HFFc6 (cell line): Measurements from ENCODE around the gene PER3. TPM values are rescaled to one million over a fixed set of nuclear protein-coding genes. Genes with fewer than 3 reads are reported as not detected.

Experiments
- DNase-seq: peaks from one replicate; pipeline ENCODE4 v3.0.0-alpha.2; 2018
- H3K27ac Mint-ChIP-seq: 2 replicates; pipeline ENCODE4 v1.8.0; 2020; ENCODE audit warnings: mild to moderate bottlenecking, mixed read lengths
- H3K27me3 Mint-ChIP-seq: 2 replicates; pipeline ENCODE4 v1.8.0; 2021; ENCODE audit warnings: mild to moderate bottlenecking, moderate library complexity, mixed read lengths; ENCODE audit not compliant: insufficient read depth
- H3K36me3 Mint-ChIP-seq: 2 replicates; pipeline ENCODE4 v1.8.0; 2021; ENCODE audit warnings: low read depth, mixed read lengths
- H3K4me1 Mint-ChIP-seq: 2 replicates; pipeline ENCODE4 v1.8.0; 2020; ENCODE audit warnings: low read depth, mixed read lengths
- H3K4me3 Mint-ChIP-seq: 2 replicates; pipeline ENCODE4 v1.8.0; 2020; ENCODE audit warnings: mild to moderate bottlenecking, moderate library complexity, mixed read lengths
- H3K9me3 Mint-ChIP-seq: 2 replicates; pipeline ENCODE4 v1.8.0; 2020; ENCODE audit warnings: mild to moderate bottlenecking, mixed read lengths
- CTCF ChIP-seq: fragments of 200-600 bp; sonication (generic); IDR thresholded peaks from 2 replicates; pipeline ENCODE4 v1.5.0; 2021; ENCODE audit warnings: antibody characterized with exemption, mild to moderate bottlenecking
- total RNA-seq, 6 experiments: library from RNA; stranded (reverse); fragmentation: NEBNext Ultra II Directional; extraction: Animal tissue kit (Norgen Biotek cat#: 25700); gene quantifications; 2 replicates in 1 of 6; 3 replicates in 5 of 6; pipeline ENCODE4 v1.2.3, GENCODE V29; 2021

Gene PER3
- total RNA-seq, 6 experiments from 2014 or later, result 5.7 to 8.1 (median 7.7) TPM

- Mint-ChIP-seq H3K27ac (no peak overlapping the region), H3K27me3 (peaks cover 15% of the 10 kb centered on the region), H3K4me3 (no peak overlapping the region), H3K9me3 (no peaks in the 10 kb centered on the region), H3K4me1 (peaks cover 26% of the 10 kb centered on the region), H3K36me3 (no peaks in the 10 kb centered on the region)
- DNase-seq, result peak; percentile 42
- TF ChIP-seq CTCF, result no peak
These were observed 109.6 kb downstream of the PER3 start for GRCh38 chr1:7893529-7894180.

Other genes with a start within 250 kb of the PER3 start
- gene VAMP3, start 13.0 kb upstream of the PER3 start, total RNA-seq, result 100 to 1,000 TPM; 138 to 179 (median 163) TPM
- not detected for gene UTS2, start 68.8 kb downstream of the PER3 start, total RNA-seq
- not detected for gene TNFRSF9, start 156.5 kb downstream of the PER3 start, total RNA-seq
- gene PARK7, start 177.4 kb downstream of the PER3 start, total RNA-seq, result 100 to 1,000 TPM; 331 to 377 (median 362) TPM
- gene ERRFI1, start 242.0 kb downstream of the PER3 start, total RNA-seq, result 10 to 100 TPM; 15.8 to 25.5 (median 19.0) TPM